Amygdala (tissue), 56 donors: ENCODE data around the gene PRR29.

Experiments
- DNase-seq, 56 donors: peaks; one replicate each; lab custom pipeline; 2025; lab: John Stamatoyannopoulos, UW

Gene PRR29

DNA sequence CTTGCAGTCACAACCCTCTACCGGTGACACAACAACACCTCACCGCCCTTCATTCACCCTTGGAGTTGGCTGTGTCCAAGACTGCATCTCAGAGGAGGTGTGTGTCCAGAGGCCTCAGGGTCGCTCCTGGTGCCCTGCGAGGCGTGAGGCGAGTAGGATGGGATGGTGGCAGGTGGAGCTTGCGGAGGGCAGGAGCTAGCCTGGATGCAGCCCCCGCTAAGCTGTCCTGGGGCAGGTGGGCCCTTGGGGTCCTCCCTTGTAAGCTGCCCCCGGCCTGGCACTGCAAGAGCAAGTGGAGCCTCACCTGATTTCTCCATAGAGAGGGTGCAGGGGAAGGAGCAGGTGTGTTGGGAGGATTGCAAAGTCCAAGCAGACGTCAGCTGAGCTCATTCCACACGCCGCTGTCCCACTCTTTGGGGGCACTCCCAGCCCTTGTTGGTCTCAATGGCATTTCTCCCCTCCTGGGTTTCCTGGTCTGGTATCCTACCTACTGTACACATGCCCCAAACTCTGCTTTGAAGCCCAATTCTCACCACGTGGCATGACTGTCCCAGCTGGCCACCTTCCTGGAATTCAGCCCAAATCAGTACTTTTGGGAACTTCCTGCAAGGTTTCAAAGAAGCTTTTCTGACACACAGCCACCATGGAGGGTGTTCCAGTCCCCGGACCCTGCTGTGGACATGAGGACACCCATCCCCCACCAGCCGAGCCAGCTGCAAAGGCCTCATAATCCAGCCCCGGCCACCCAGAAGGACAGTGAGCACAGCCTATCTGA is 40.4 kb downstream of the PRR29 start:
- no peak for DNase-seq

DNA sequence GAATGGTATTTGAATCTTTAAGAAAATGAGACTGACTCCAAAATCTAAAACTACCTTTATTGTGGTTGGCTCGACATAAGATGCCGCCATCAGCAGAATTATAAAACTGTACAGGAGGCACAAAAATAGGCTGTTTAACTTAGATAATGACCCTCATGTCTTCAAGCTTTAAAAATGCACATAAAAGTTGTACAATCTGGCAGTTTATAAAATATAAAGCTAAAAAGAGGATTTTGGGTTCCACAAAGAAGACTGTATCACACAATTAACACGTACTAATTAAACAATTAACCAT is 40.9 kb downstream of the PRR29 start:
- DNase-seq = no peak

DNA sequence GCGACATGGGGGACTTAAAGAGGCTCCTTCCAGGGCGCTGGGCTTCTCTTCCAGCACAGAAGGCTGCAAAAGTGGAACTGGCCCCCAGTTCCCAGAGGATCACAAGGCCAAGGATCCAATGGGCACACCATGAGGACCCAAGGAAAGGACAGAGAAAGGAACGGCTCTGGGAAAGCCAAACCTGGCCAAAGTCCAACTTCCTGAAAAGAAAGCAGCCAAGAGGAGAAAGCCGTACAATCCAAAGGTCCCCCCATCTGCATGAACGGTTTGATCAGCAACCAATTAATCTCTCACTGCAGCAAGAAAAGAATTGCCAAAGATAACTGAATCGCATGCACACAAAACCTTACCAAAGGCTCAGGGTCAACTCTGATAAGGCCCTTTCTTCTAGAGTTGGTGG is 42.1 kb downstream of the PRR29 start:
- no peak for DNase-seq

DNA sequence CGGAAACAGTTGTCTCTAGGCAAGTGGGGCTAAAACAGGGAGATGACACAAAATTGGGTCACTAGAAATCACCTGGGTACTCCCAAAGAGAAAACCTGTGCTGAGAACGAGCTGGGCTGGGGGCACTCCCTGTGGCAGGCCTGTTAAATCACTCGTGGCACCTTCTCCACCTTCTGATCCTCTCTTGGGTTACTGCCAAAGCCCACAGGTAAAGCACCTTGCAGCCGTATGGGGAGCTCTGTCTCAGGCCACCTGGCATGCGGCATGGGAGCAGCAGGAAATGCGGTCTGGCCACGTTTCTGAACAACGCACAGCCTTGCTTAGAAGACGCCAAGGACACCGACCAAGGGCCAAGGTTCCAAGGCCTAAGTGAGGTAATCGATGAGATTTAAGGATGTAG is 43.8 kb downstream of the PRR29 start:
- no peak for DNase-seq

DNA sequence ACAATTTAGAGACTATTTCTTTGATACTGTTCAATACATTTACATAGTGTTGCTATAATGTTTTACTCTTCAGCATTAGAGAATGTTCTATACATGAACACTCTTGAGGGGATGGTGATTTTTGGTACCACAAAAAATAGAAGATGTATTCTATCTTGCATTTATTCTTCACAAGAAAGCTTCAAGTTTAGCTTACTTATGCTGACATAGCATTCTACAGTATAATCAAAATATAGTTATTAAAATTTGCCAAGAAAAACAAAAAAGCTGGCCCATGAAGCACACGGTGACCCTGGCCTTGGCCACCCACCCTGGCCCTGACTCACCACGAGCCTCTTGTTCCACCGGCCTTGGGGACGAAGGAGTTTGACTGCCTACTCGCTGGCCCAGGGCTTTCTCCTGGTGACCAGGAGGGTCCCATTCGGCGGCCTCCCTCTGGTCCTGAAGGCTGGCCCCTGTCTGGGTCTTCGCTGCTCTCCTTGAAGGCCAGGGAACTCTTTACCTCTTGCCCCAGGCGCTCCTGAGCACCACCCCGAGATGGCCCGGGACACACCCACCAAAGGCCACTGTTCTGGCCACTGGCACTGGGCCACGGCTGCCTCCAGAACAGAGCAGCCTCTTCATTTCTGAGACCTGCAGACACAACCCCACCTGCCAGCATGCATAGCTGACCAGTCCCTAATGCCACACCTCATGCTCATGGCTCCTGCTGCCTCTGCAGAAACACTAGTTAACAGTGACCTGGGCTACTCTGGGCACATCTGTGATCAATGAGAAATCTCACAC is 44.7 kb downstream of the PRR29 start:
- DNase-seq = no peak

DNA sequence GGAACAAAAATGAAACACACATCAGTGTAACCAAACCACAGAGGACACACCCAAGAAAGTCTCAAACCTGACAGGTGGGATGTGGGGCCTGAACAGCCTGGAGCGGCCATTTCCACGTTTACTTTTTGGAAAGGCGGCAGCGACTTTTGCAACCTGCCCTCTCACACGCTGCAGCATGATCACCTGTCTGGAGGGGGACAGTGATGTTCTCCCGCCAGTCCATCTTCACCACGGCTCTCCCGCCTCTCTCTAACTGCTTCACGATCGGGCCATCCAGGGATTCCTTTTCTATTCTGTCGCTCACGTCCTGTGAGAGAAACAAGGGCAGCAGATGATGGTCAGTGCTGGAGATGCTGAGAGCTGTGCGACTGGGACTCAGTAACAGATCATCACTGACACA is 47.0 kb downstream of the PRR29 start:
- DNase-seq = no peak

DNA sequence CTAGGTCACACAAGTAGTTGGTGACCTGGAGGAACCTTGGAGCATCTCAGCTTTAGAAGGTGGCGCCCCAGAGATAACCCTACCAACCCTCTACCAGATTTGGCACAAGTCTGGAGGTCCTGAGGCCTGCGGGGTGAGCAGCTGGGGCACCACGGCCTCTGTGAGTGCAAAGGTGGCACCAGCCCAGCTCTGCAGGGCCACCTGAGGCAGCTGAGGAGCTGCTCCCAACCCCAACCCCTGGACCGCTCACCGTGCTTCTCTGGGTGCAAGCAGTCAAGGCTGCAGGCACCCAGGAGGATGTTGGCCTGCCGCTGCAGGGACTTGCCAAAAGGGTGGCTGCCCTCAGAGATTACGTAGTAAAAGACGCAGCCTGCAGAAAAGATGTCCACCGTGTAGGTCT is 50.7 kb downstream of the PRR29 start:
- no peak for DNase-seq

DNA sequence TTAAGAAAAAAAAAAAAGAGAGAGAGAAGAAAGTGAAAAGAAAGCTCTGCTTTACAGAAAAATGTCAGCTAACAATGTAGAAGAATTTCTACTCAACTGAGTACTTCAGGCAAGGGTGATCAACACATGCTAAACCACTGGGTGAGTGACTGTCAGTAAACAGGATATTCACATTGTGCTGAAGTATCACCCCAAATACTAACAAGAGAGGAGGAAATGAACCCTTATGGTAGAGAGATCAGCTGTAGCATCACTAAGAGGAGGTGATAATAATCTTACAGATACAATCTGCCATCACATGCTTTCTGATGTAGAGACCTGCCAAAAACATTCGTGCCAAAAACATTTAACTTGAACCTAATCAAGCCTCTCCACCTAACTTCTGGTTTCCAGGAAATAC is 53.0 kb downstream of the PRR29 start:
- DNase-seq = no peak

DNA sequence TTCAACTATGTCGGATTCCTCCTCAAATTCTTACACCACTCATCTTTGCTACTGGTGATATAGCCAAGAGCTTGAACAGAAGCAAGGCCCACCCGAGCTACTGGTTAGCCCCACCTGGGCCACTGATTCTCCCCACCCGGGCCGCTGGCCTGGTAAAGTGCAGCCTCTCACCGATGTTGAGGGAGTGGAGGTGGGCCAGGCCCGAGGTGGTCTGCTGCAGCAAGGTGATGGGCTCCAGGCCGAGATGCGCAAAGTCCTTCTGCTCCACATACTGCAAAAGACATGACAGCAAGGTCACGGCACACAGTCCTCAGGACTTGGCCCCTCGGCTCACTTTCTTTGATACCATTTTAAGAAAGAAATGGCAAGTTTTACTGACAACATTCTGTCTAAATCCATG is 55.0 kb downstream of the PRR29 start:
- DNase-seq = no peak
